GM18870 (cell line): ENCODE measurements around the gene APOBEC3G.

Source experiments
- ATAC-seq: cut with Tn5 transposase; IDR thresholded peaks from one replicate; pipeline ENCODE4 v1.9.1; 2021; ENCODE audit warnings: moderate library complexity; ENCODE audit not compliant: unreplicated experiment

The APOBEC3G gene

DNA sequence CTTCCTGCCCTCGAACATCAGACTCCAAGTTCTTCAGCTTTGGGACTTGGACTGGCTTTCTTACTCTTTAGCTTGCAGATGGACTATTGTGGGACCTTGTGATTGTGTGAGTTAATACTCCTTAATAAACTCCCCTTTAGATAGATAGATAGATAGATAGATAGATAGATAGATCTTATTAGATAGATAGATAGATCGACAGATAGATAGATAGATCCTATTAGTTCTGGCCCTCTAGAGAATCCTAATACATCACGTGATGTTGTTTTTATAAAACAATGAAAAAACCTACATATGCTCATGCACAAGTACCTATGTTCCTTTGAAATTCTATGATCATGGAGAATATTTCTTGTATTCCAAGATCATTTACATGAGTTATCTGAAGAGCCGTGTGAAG, 43.9 kb downstream of the APOBEC3G start:
- ATAC-seq, result no peak

DNA sequence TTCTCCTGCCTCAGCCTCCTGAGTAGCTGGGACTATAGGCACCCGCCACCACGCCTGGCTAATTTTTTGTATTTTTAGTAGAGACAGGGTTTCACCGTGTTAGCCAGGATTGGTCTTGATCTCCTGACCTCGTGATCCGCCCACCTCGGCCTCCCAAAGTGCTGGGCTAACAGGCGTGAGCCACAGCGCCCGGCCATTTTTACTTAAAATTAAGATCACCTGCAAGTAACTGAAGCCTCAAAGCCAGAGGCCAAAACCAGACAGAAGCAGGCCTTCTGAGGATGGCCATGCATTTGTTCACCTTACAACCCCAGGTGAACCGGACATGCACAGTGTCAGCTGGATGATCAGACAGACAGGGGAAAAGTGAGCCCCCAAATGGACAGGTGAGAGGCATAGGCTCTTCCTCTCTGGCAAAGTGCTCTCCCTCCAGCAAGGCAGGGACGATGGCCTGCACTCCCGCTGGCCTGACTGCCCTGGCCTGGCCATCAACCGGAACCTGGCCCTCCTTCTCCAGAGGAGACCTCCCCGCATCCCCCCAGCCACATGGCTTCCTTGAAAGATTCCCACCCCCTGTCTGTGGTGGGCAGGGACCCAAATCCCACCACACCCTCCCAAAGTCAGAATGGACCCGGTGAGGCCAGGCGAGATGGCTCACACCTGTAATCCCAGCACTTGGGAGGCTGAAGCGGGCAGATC, 45.8 kb downstream of the APOBEC3G start:
- no peak for ATAC-seq

- ATAC-seq, result no peak
Measured at GRCh38 chr22:39123751-39124581, 46.9 kb downstream of the APOBEC3G start.

DNA sequence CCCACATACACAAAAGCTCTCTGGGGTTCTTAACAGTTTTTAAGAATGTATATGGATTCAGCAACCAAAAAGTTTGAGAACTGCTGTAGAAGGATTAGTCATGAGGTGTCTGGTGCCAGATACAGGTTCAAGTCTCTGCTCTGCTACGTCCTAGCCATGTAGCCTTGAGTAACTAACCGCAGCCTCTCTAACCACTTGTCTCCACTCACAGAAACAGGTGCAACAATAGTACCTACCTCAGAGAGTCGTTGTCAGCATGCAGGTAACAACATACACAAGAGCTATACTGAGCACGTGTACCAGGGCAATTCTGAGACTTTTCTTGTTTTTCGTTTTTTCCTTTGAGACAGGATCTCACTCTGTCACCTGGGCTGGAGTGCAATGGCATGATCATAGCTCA, 48.5 kb downstream of the APOBEC3G start:
- ATAC-seq, result no peak

GRCh38 chr22:39128508-39128907, 51.4 kb downstream of the APOBEC3G start:
- ATAC-seq, result no peak

GRCh38 chr22:39129081-39129480, 52.0 kb downstream of the APOBEC3G start:
- no peak for ATAC-seq

GRCh38 chr22:39129746-39130145, 52.7 kb downstream of the APOBEC3G start:
- ATAC-seq, result no peak

DNA sequence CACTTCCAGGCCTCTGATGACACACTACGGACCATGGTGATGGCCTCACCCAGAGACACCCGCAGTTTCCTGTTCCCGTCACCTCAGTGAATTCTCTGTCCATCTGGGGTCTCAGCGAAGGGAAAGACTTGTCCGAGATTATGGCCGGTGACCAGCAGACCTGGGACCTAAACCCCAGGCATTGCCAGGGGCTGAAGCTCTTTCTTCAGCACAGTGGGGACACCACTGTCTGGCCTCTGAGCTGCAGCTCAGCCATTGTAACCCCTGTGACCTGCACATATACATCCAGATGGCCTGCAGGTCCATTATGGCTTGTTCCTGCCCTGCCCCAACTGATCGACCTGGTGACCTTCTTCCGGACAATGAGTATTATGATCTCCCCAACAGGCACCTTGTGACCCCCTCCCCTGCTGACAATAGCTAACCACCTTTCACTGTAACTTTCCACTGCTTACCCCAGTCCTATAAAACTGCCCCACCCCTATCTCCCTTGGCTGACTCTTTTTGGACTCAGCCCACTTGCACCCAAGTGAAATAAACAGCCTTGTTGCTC, 53.2 kb downstream of the APOBEC3G start:
- ATAC-seq, result no peak

DNA sequence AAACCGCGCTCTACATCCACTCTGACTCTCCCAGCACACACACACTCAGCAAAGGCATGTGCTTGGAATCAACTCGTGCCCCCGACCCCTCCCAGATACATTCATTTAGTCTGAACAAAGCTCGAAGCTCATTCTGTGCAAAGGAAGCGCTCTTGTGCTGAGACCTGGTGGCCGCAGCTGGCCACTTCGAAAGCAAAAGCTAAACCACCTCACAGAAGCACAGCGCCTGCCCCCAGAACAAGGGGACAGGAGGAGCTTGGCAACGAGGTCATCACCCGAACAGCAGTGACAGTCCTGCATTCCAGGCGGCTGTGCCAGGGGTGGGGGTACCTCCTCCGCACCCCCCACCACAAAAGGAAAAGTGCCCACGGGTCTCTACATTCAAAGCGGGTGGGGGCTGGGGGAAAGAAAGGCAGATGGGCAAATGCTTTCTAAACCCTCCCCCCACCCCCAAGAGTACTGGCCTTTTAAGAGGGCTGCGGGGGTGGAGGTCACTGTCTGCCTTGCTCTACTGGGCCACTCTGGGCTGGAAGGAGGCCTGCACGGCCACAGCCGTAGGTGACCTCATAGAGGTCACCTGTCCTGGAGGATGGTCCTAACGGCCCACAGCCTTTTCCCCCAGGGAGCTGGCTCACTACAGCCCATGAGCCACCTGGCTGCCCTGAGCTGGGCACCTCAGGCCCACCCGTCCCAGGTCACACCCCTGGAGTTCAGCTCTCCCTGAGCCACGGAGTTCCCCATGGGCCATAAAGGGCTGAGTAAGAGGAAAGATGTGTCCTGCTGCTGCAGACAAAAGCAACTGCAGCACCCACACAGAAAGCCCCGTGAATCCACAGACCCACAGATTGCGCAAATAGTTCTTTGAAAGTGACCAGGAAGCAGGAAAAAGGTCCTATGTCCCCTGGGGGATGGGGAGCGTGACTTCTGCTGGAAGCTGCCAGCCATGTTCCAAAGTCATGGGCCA, 54.1 kb downstream of the APOBEC3G start:
- ATAC-seq, result no peak

- no peak for ATAC-seq
Measured at GRCh38 chr22:39132281-39132680, 55.2 kb downstream of the APOBEC3G start.

- no peak for ATAC-seq
Measured at GRCh38 chr22:39132871-39133524, 55.9 kb downstream of the APOBEC3G start.

DNA sequence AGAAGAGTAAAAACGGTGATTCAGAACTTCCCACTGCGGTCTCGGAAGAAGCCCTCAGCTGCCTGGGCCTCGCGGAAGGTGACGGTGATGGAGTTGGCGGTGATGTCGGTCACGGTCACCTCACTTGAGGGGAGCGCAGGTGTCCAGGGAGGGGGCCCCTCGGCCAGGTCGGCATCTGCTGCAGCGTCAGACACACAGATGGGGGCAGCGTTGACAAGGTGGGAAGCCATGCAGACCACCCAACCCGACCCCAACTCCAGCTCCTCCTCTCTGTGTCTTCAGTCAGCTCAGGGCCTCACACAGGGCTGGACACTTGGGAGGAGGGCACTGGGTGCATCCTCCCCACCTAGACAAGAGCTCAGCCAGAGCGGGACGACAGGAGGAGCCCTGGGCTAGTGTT, 56.8 kb downstream of the APOBEC3G start:
- ATAC-seq, result no peak

- ATAC-seq, result no peak
Measured at GRCh38 chr22:39134366-39135091, 57.5 kb downstream of the APOBEC3G start.

DNA sequence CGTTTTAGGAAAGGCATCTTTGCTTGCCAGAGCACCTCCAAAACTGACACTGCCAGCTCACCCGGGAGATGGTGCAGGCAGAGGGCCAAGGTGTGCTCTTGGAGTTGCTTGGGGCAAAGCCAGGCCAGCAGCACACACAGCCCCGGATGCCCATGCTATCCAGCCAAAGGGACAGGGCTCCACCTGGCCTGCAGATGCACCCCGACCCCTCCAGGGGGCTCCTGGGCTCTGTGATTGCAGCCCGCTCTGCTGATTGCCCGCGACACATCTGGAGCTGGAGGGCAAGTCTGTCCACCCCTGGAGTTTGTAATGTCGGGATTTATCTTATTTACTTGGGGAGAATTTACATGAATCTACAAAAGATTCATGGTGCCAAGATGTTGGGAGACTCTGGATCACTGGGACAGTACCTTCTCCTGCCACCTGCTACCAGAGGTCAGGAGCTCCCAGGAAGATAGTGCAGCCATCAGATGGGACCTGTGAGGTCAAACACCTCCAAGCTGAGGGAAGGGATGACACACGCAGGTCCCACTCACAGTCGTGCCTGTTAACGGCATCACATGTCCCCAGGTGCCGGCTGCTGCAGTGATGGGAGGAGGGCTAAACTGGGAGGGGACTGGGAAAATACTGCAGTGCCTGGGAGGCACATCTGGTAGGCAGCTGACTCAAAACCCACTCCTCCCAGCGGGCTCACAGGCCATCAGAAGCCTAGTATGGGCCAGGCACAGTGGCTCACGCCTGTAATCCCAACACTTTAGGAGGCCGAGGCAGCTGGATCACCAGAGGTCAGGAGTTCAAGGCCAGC, 58.2 kb downstream of the APOBEC3G start:
- ATAC-seq, result no peak

DNA sequence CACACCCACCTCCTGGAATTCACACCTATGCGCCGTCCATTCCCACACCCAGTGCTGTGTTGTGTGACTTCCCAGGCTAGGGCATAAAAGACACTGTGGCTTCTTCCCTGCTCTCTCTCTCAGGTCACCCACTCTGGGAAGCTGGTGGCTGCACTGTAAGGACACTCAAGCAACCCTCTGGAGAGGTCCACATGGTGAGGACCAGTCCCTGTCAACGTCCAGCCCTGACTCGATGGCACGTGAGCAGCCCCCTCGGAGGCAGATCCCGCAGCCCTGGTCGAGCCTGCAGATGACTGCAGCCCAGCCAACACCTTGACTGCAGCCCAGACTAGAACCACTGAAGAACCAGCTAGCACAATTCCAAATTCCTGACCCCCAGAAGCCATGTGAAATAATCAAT, 59.2 kb downstream of the APOBEC3G start:
- no peak for ATAC-seq
